Measurements from ENCODE around the gene PKD2. TPM values are rescaled to one million over a fixed set of nuclear protein-coding genes. Genes with fewer than 3 reads are reported as not detected.

PKD2 gene
- total and polyA plus RNA-seq, 2 experiments from 2014 or later = 17.8 to 36.7 TPM

GRCh38 chr4:88043001-88043400, 35.6 kb downstream of the PKD2 start:
- DNase-seq (ENCODE audit: low spot score) = no peak
- H2AFZ ChIP-seq = no peak overlapping the region
- no peaks in the 10 kb centered on the region for H3K79me2 ChIP-seq
- no peaks in the 10 kb centered on the region for H3K9me2 ChIP-seq (replicated peaks; ENCODE audit: insufficient read depth)
- H3K4me1 ChIP-seq (ENCODE audit: insufficient read depth) = peaks cover 9% of the 10 kb centered on the region
- 73% methylated on average over 1 of the region's 1 CpG for WGBS (ENCODE audit: low lambda C conversion rate, missing lambda C conversion rate)
- H3K27me3 ChIP-seq = no peaks in the 10 kb centered on the region
- no peak overlapping the region for H3K4me3 ChIP-seq
- TF ChIP-seq EZH2 (IDR thresholded peaks at IDR 0.05; ENCODE audit: borderline replicate concordance) (no peak), EZH2phosphoT487 (IDR thresholded peaks at IDR 0.05; ENCODE audit: low read depth, severe bottlenecking, unreplicated experiment) (no peak), CTCF (IDR thresholded peaks at IDR 0.05; ENCODE audit: poor library complexity) (no peak)
- no peaks in the 10 kb centered on the region for H4K20me1 ChIP-seq (ENCODE audit: insufficient read depth, poor library complexity, severe bottlenecking)
- H3K27ac ChIP-seq = no peak overlapping the region
- no peaks in the 10 kb centered on the region for H3K9me3 ChIP-seq (ENCODE audit: low read depth)
- H3K36me3 ChIP-seq (replicated peaks; ENCODE audit: insufficient read depth, low read depth) = peaks cover 5% of the 10 kb centered on the region
- H3K4me2 ChIP-seq = no peak overlapping the region

- Histone ChIP-seq H2AFZ (no peak overlapping the region), H3K36me3 (replicated peaks; ENCODE audit: insufficient read depth, low read depth) (peaks cover 5% of the 10 kb centered on the region), H3K4me2 (no peak overlapping the region), H4K20me1 (ENCODE audit: insufficient read depth, poor library complexity, severe bottlenecking) (no peaks in the 10 kb centered on the region), H3K4me1 (ENCODE audit: insufficient read depth) (peaks cover 9% of the 10 kb centered on the region), H3K27me3 (no peaks in the 10 kb centered on the region), H3K9me3 (ENCODE audit: low read depth) (no peaks in the 10 kb centered on the region), H3K79me2 (no peaks in the 10 kb centered on the region), H3K9me2 (replicated peaks; ENCODE audit: insufficient read depth) (no peaks in the 10 kb centered on the region), H3K4me3 (no peak overlapping the region), H3K27ac (no peak overlapping the region)
- no peak for DNase-seq (ENCODE audit: low spot score)
- WGBS (ENCODE audit: low lambda C conversion rate, missing lambda C conversion rate) = 90% methylated on average over 8 of the region's 8 CpGs
- TF ChIP-seq EZH2phosphoT487 (IDR thresholded peaks at IDR 0.05; ENCODE audit: low read depth, severe bottlenecking, unreplicated experiment) = no peak
- TF ChIP-seq EZH2 (IDR thresholded peaks at IDR 0.05; ENCODE audit: borderline replicate concordance) = no peak
- TF ChIP-seq CTCF (IDR thresholded peaks at IDR 0.05; ENCODE audit: poor library complexity) = no peak
These were observed 36.3 kb downstream of the PKD2 start for GRCh38 chr4:88043586-88044340.

- TF ChIP-seq CTCF (IDR thresholded peaks at IDR 0.05; ENCODE audit: poor library complexity) (no peak), EZH2 (IDR thresholded peaks at IDR 0.05; ENCODE audit: borderline replicate concordance) (no peak), EZH2phosphoT487 (IDR thresholded peaks at IDR 0.05; ENCODE audit: low read depth, severe bottlenecking, unreplicated experiment) (no peak)
- no peaks in the 10 kb centered on the region for H4K20me1 ChIP-seq (ENCODE audit: insufficient read depth, poor library complexity, severe bottlenecking)
- H2AFZ ChIP-seq = no peak overlapping the region
- peaks cover 9% of the 10 kb centered on the region for H3K4me1 ChIP-seq (ENCODE audit: insufficient read depth)
- no peaks in the 10 kb centered on the region for H3K79me2 ChIP-seq
- no peak overlapping the region for H3K4me3 ChIP-seq
- no peaks in the 10 kb centered on the region for H3K9me2 ChIP-seq (replicated peaks; ENCODE audit: insufficient read depth)
- H3K4me2 ChIP-seq = no peak overlapping the region
- peaks cover 4% of the 10 kb centered on the region for H3K36me3 ChIP-seq (replicated peaks; ENCODE audit: insufficient read depth, low read depth)
- H3K9me3 ChIP-seq (ENCODE audit: low read depth) = no peaks in the 10 kb centered on the region
- no peak overlapping the region for H3K27ac ChIP-seq
- no peaks in the 10 kb centered on the region for H3K27me3 ChIP-seq
- no peak for DNase-seq (ENCODE audit: low spot score)
These were observed 37.6 kb downstream of the PKD2 start for GRCh38 chr4:88045021-88045420.

Data from hepatocyte (in vitro differentiated cells).